ENCODE data around the gene BUD31. TPM values are rescaled to one million over a fixed set of nuclear protein-coding genes. Genes with fewer than 3 reads are reported as not detected.

BUD31 gene
- total and polyA plus RNA-seq, 9 of the 15 experiments (the other 6 are each of a cell fraction or from before 2014, with no cell fraction given), result 105 to 342 (median 247) TPM

- TF ChIP-seq RREB1 (CRISPR knock-in tag; IDR thresholded peaks at IDR 0.05) (no peak), MLX (CRISPR knock-in tag; conservative IDR thresholded peaks at IDR 0.05) (no peak), ZNF253 (CRISPR knock-in tag; conservative IDR thresholded peaks at IDR 0.05) (no peak), NFYB (IDR thresholded peaks at IDR 0.05; ENCODE audit: extremely low read depth, insufficient read length) (no peak), SMARCE1 (IDR thresholded peaks at IDR 0.05) (no peak), XRCC5 (IDR thresholded peaks at IDR 0.05; ENCODE audit: low read depth, low read length) (0 out of 2 replicates have a peak, but pooled peaks have one; percentile 30), CTCF (IDR thresholded peaks at IDR 0.05 in 2 of 3, conservative IDR thresholded peaks at IDR 0.05 in 1 of 3; ENCODE audit: insufficient read depth in 2 of 3, low read depth in 1 of 3, low read length in 3 of 3) (peak; percentile 37 to 55 (median 45); a peak in 5 of 6 replicates), YBX1 (IDR thresholded peaks at IDR 0.05) (no peak), GTF2E2 (tag; IDR thresholded peaks at IDR 0.05) (no peak), XRCC4 (IDR thresholded peaks at IDR 0.05; ENCODE audit: extremely low read depth, insufficient read depth, insufficient read length) (no peak), CREB1 (IDR thresholded peaks at IDR 0.05) (no peak), CREB1 (CRISPR knock-in tag; IDR thresholded peaks at IDR 0.05) (peak; percentile 35; the same call in 1 of the 2 replicates), PBX2 (CRISPR knock-in tag; IDR thresholded peaks at IDR 0.05; ENCODE audit: low read depth) (no peak), PBX2 (tag; conservative IDR thresholded peaks at IDR 0.05; ENCODE audit: low read depth) (no peak), CBFB (CRISPR knock-in tag; IDR thresholded peaks at IDR 0.05) (no peak), COPS2 (conservative IDR thresholded peaks at IDR 0.05) (no peak), SMC3 (conservative IDR thresholded peaks at IDR 0.05; ENCODE audit: insufficient read depth, low read depth, low read length) (peak; percentile 34; the same call in 1 of the 2 replicates), ZBTB17 (CRISPR knock-in tag; IDR thresholded peaks at IDR 0.05) (no peak)
Measured at GRCh38 chr7:99447943-99448342, 39.2 kb downstream of the BUD31 start (continued).
